GM18907 (cell line): Measurements from ENCODE around the gene PRAMEF7.
"Not testable (repeated sequence)": the region's sequence is repeated elsewhere in the genome, so short reads cannot be mapped to it uniquely, and the experiment has no call there.

Experiments used
- ATAC-seq: cut with Tn5 transposase; IDR thresholded peaks from one replicate; pipeline ENCODE4 v1.9.1; 2021; ENCODE audit warnings: mild to moderate bottlenecking, moderate library complexity; ENCODE audit not compliant: unreplicated experiment

Gene PRAMEF7

GRCh38 chr1:12916310-12916709, at the start of gene PRAMEF7:
PRAMEF7 (plus strand) TSS chr1:12916610; CDS start chr1:12917693, 1,083 bp downstream.
- not testable (repeated sequence) for ATAC-seq

GRCh38 chr1:12878453-12878852, 38.0 kb upstream of the PRAMEF7 start:
- ATAC-seq, result not testable (repeated sequence)

- not testable (repeated sequence) for ATAC-seq
Measured at GRCh38 chr1:12886101-12886500, 30.3 kb upstream of the PRAMEF7 start, which contains the start of gene PRAMEF4. PRAMEF4 (minus strand) TSS chr1:12886201; CDS start chr1:12883394, 2,807 bp downstream.

- ATAC-seq, result not testable (repeated sequence)
Measured at GRCh38 chr1:12898170-12898569, 18.2 kb upstream of the PRAMEF7 start, which contains the start of gene PRAMEF10. PRAMEF10 (minus strand) TSS chr1:12898270; CDS start chr1:12895847, 2,423 bp downstream.

GRCh38 chr1:12899186-12899585, 17.2 kb upstream of the PRAMEF7 start:
- not testable (repeated sequence) for ATAC-seq

- ATAC-seq, result not testable (repeated sequence)
Measured at GRCh38 chr1:12903793-12904572, 12.4 kb upstream of the PRAMEF7 start.

GRCh38 chr1:12921749-12922148, 5.3 kb downstream of the PRAMEF7 start:
- not testable (repeated sequence) for ATAC-seq

GRCh38 chr1:12924368-12924767, 8.0 kb downstream of the PRAMEF7 start:
- not testable (repeated sequence) for ATAC-seq

GRCh38 chr1:12947480-12947879, 31.1 kb downstream of the PRAMEF7 start, which contains the start of gene PRAMEF6:
PRAMEF6 (minus strand) TSS chr1:12947580; CDS start chr1:12942518, 5,062 bp downstream.
- not testable (repeated sequence) for ATAC-seq
